Right lobe of liver (tissue), 4 donors: ENCODE data around the gene ZBTB8A.

Experiments used
- CTCF ChIP-seq, 4 donors: fragments of 200-600 bp in 3 of 4; fragments of 450-650 bp in 1 of 4; IDR thresholded peaks; one replicate each; pipeline versions ENCODE4 v1.5.1 to v1.8.0; 2016 to 2022; ENCODE audit warnings: antibody characterized with exemption in 4 of 4, mild to moderate bottlenecking in 2 of 4
- POLR2A ChIP-seq: fragments of 450-650 bp; IDR thresholded peaks from one replicate; pipeline ENCODE4 v1.6.1; 2017; ENCODE audit warnings: antibody characterized with exemption, mild to moderate bottlenecking
- donor health status: DM: no; HTN: no; CAD: no.
- donor health status: DM: no; HTN: no; CAD: no.
- donor health status: DM: no; HTN: yes; CAD: no.

- TF ChIP-seq CTCF (IDR thresholded peaks at IDR 0.05) (no peak), POLR2A (no peak)
Observed at GRCh38 chr1:32538887-32539583, at the start of gene ZBTB8A.
